Ishikawa (cell line): ENCODE measurements around the gene ZNF836.

ENCODE experiments used
- EGR1 ChIP-seq: IDR thresholded peaks from 2 replicates; pipeline ENCODE4 v1.6.1; 2012
- TAF1 ChIP-seq: IDR thresholded peaks from 2 replicates; pipeline ENCODE4 v1.6.1; 2012; ENCODE audit warnings: low read depth, mild to moderate bottlenecking

DNA sequence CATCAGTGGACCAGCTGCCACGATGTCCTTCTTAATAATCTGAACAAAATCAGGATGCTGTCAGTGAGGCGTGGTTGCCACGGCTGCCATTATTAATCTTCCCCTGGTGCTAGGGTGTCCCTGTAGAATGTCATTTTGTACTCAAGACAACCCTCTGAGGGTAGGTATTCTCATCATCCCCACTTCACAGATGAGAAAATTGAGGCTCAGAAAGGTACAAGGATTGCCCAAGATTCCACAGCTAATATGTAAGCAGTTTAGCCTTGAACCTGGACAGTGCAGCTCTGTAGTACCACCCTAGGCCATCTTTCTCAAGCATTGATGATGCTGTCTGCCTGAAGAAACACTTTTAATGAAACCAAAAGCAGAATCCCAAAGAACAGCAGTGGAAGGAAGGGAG, 26.5 kb upstream of the ZNF836 start:
- TF ChIP-seq EGR1 (no peak), TAF1 (no peak)
